H1 (cell line): Measurements from ENCODE around the gene TNIK. TPM values are rescaled to one million over a fixed set of nuclear protein-coding genes. Genes with fewer than 3 reads are reported as not detected.

Source experiments
- CTCF ChIA-PET: fragments of 300-600 bp; sonication (Branson Sonifier 250); formaldehyde crosslinking; loops from one replicate; lab custom pipeline; 2021; ENCODE audit not compliant: partially characterized antibody; lab: Charles Lee
- POLR2A ChIA-PET: fragments of 300-600 bp; sonication (Branson Sonifier 250); formaldehyde crosslinking; loops from one replicate; lab custom pipeline; 2021; ENCODE audit warnings: inconsistent platforms; ENCODE audit not compliant: partially characterized antibody; lab: Charles Lee
- DNase-seq, 2 experiments: peaks; one replicate each; pipeline versions ENCODE4 v3.0.0 to v3.0.0-alpha.2; 2010 to 2022; ENCODE audit warnings: low spot score in 2 of 2, low read depth in 1 of 2, mixed read lengths in 1 of 2
- FAIRE-seq: peaks from 2 replicates; lab custom pipeline; 2011; peaks lifted over from hg19 to GRCh38; lab: Jason Lieb, UNC
- H2AFZ ChIP-seq: 2 replicates; pipeline ENCODE4 v1.8.1; 2012; ENCODE audit warnings: low read length, inconsistent platforms
- H2AK5ac ChIP-seq: 2 replicates; pipeline ENCODE4 v1.6.1; 2013; ENCODE audit warnings: low read depth, low read length
- H2BK120ac ChIP-seq: replicated peaks from 2 replicates; pipeline ENCODE3; 2013; ENCODE audit warnings: low read depth, low read length, inconsistent platforms
- H2BK12ac ChIP-seq: 2 replicates; pipeline ENCODE4 v1.6.1; 2013; ENCODE audit warnings: low read depth, low read length
- H2BK15ac ChIP-seq: 2 replicates; pipeline ENCODE4 v1.6.1; 2013; ENCODE audit warnings: low read length
- H2BK20ac ChIP-seq: 2 replicates; pipeline ENCODE4 v1.6.1; 2013; ENCODE audit warnings: low read length
- H2BK5ac ChIP-seq: 2 replicates; pipeline ENCODE4 v1.6.1; 2013; ENCODE audit warnings: low read depth, low read length
- H3K14ac ChIP-seq: 2 replicates; pipeline ENCODE4 v1.6.1; 2013; ENCODE audit warnings: inconsistent platforms; ENCODE audit not compliant: insufficient read length
- H3K18ac ChIP-seq: 2 replicates; pipeline ENCODE4 v1.6.1; 2013; ENCODE audit warnings: low read length; ENCODE audit errors: extremely low read depth
- H3K23ac ChIP-seq: 2 replicates; pipeline ENCODE4 v1.6.1; 2013; ENCODE audit warnings: inconsistent platforms; ENCODE audit not compliant: insufficient read length
- H3K23me2 ChIP-seq: 2 replicates; pipeline ENCODE4 v1.6.1; 2013; ENCODE audit warnings: low read depth, low read length
- H3K27ac ChIP-seq: 2 replicates; pipeline ENCODE4 v1.6.1; 2011; ENCODE audit warnings: low read depth, low read length, inconsistent platforms
- H3K27me3 ChIP-seq, 4 experiments: replicated peaks in 1 of 4; 1 replicate in 1 of 4; 2 replicates in 3 of 4; pipeline versions ENCODE4 v1.6.1 to v1.8.1; 2011 to 2013; ENCODE audit warnings: low read length in 3 of 4, mild to moderate bottlenecking in 3 of 4, inconsistent platforms in 2 of 4, mixed read lengths in 2 of 4, moderate library complexity in 1 of 4; ENCODE audit not compliant: control insufficient read depth in 3 of 4, insufficient read depth in 3 of 4; ENCODE audit errors: extremely low read depth in 1 of 4
- H3K36me3 ChIP-seq, 4 experiments: 2 replicates each; pipeline versions ENCODE4 v1.6.1 to v1.8.1; 2011 to 2013; ENCODE audit warnings: mild to moderate bottlenecking in 4 of 4, low read length in 3 of 4, moderate library complexity in 2 of 4, control low read depth in 1 of 4, inconsistent platforms in 1 of 4; ENCODE audit not compliant: insufficient read depth in 4 of 4, control insufficient read depth in 2 of 4
- H3K4ac ChIP-seq: replicated peaks from 2 replicates; pipeline ENCODE3; 2013; ENCODE audit warnings: low read length, low read depth, mixed read lengths, inconsistent platforms; ENCODE audit not compliant: insufficient read length
- H3K4me1 ChIP-seq, 4 experiments: replicated peaks in 1 of 4; 1 replicate in 1 of 4; 2 replicates in 3 of 4; pipeline versions ENCODE4 v1.6.1 to v1.8.1; 2011 to 2013; ENCODE audit warnings: low read length in 3 of 4, inconsistent platforms in 2 of 4, mixed read lengths in 1 of 4; ENCODE audit not compliant: insufficient read depth in 4 of 4, control insufficient read depth in 3 of 4
- H3K4me2 ChIP-seq, 2 experiments: 2 replicates each; pipeline versions ENCODE4 v1.6.1 to v1.8.1; 2011 to 2013; ENCODE audit warnings: low read depth in 2 of 2, low read length in 2 of 2, control low read depth in 1 of 2, inconsistent platforms in 1 of 2, mild to moderate bottlenecking in 1 of 2; ENCODE audit not compliant: insufficient read depth in 1 of 2
- H3K4me3 ChIP-seq, 4 experiments: fragments of 200-600, 300-600 bp in 1 of 4; sonication (generic), shearing (Covaris generic), sonication (Bioruptor Twin) in 1 of 4; 2 replicates each; pipeline versions ENCODE4 v1.5.1 to v1.8.1; 2011 to 2016; ENCODE audit warnings: low read length in 4 of 4, low read depth in 3 of 4, control low read depth in 2 of 4, inconsistent platforms in 2 of 4, mild to moderate bottlenecking in 2 of 4, mixed read lengths in 1 of 4, moderate library complexity in 1 of 4; ENCODE audit not compliant: insufficient read depth in 2 of 4; ENCODE audit errors: extremely low read depth in 1 of 4
- H3K56ac ChIP-seq: replicated peaks from 2 replicates; pipeline ENCODE3; 2013; ENCODE audit warnings: low read depth, mild to moderate bottlenecking, mixed read lengths, low read length, inconsistent platforms; ENCODE audit not compliant: insufficient read length
- H3K79me1 ChIP-seq: 2 replicates; pipeline ENCODE4 v1.6.1; 2013; ENCODE audit warnings: low read depth, low read length, control low read depth
- H3K79me2 ChIP-seq, 2 experiments: 2 replicates each; pipeline versions ENCODE4 v1.6.1 to v1.8.1; 2012 to 2013; ENCODE audit warnings: low read length in 2 of 2, mild to moderate bottlenecking in 2 of 2, inconsistent platforms in 1 of 2; ENCODE audit not compliant: insufficient read depth in 2 of 2, control insufficient read depth in 1 of 2
- H3K9ac ChIP-seq, 4 experiments: replicated peaks in 1 of 4; 1 replicate in 1 of 4; 2 replicates in 3 of 4; pipeline versions ENCODE4 v1.6.1 to v1.8.1; 2011 to 2013; ENCODE audit warnings: low read depth in 3 of 4, low read length in 3 of 4, control low read depth in 2 of 4, mild to moderate bottlenecking in 2 of 4, moderate library complexity in 2 of 4, inconsistent platforms in 1 of 4; ENCODE audit errors: extremely low read depth in 1 of 4
- H3K9me3 ChIP-seq, 2 experiments: 2 replicates each; pipeline versions ENCODE4 v1.6.1 to v1.8.1; 2012 to 2013; ENCODE audit warnings: mild to moderate bottlenecking in 2 of 2, moderate library complexity in 2 of 2, control low read depth in 1 of 2, inconsistent platforms in 1 of 2, low read depth in 1 of 2, low read length in 1 of 2, mixed read lengths in 1 of 2; ENCODE audit not compliant: insufficient read depth in 2 of 2
- H4K20me1 ChIP-seq, 2 experiments: replicated peaks in 1 of 2; 2 replicates each; pipeline versions ENCODE3 to v1.8.1; 2011 to 2013; ENCODE audit warnings: inconsistent platforms in 2 of 2, low read length in 2 of 2, mild to moderate bottlenecking in 1 of 2; ENCODE audit not compliant: insufficient read depth in 2 of 2, control insufficient read depth in 1 of 2
- H4K5ac ChIP-seq: 2 replicates; pipeline ENCODE4 v1.6.1; 2013; ENCODE audit warnings: low read length, low read depth, mixed read lengths, inconsistent platforms; ENCODE audit not compliant: insufficient read length
- H4K8ac ChIP-seq: 2 replicates; pipeline ENCODE4 v1.8.0; 2013; ENCODE audit warnings: mild to moderate bottlenecking, moderate library complexity, low read length, inconsistent platforms; ENCODE audit not compliant: insufficient read depth; ENCODE audit errors: extremely low read depth
- H4K91ac ChIP-seq: replicated peaks from 2 replicates; pipeline ENCODE3; 2013; ENCODE audit warnings: low read length, mixed read lengths, inconsistent platforms; ENCODE audit not compliant: insufficient read length
- ATF3 ChIP-seq: IDR thresholded peaks from 2 replicates; pipeline ENCODE4 v1.6.1; 2011; ENCODE audit warnings: low read depth, mild to moderate bottlenecking, low read length; ENCODE audit not compliant: insufficient read depth
- BACH1 ChIP-seq: IDR thresholded peaks from 2 replicates; pipeline ENCODE4 v1.6.1; 2012; ENCODE audit warnings: low read length, improper control_type of control experiment
- CREB1 ChIP-seq: IDR thresholded peaks from 2 replicates; pipeline ENCODE4 v1.6.1; 2012; ENCODE audit warnings: inconsistent platforms
- GTF2F1 ChIP-seq: IDR thresholded peaks from 2 replicates; pipeline ENCODE4 v1.6.1; 2012; ENCODE audit warnings: low read depth, low read length, improper control_type of control experiment, borderline replicate concordance
- HDAC2 ChIP-seq, 2 experiments: fragments of 300-600 bp in 1 of 2; sonication (generic) in 1 of 2; IDR thresholded peaks; 2 replicates each; pipeline ENCODE4 v1.6.1; 2011 to 2012; ENCODE audit warnings: low read depth in 2 of 2, low read length in 2 of 2, mild to moderate bottlenecking in 2 of 2, moderate library complexity in 2 of 2, borderline replicate concordance in 1 of 2, inconsistent platforms in 1 of 2
- HDAC6 ChIP-seq: IDR thresholded peaks from one replicate; pipeline ENCODE4 v1.7.1; 2012; ENCODE audit warnings: low read depth, mild to moderate bottlenecking, inconsistent platforms, low read length, moderate library complexity
- KDM4A ChIP-seq: IDR thresholded peaks from one replicate; pipeline ENCODE4 v1.7.1; 2012; ENCODE audit warnings: low read depth, mild to moderate bottlenecking, moderate library complexity, low read length, inconsistent platforms; ENCODE audit not compliant: severe bottlenecking
- NANOG ChIP-seq: IDR thresholded peaks from 2 replicates; pipeline ENCODE4 v1.6.1; 2011; ENCODE audit warnings: low read length, low read depth, mild to moderate bottlenecking, inconsistent platforms; ENCODE audit not compliant: insufficient read depth, poor library complexity, severe bottlenecking
- PHF8 ChIP-seq: fragments of 200-600 bp; sonication (generic); conservative IDR thresholded peaks from 2 replicates; pipeline ENCODE4 v1.7.1; 2012; ENCODE audit warnings: low read depth, mild to moderate bottlenecking, inconsistent platforms, low read length, moderate library complexity
- POLR2A ChIP-seq, 2 experiments: IDR thresholded peaks; 1 replicate in 1 of 2; 2 replicates in 1 of 2; pipeline ENCODE4 v1.6.1; 2011; ENCODE audit warnings: low read depth in 2 of 2, low read length in 2 of 2, mild to moderate bottlenecking in 2 of 2; ENCODE audit errors: control extremely low read depth in 1 of 2
- RFX5 ChIP-seq: IDR thresholded peaks from 2 replicates; pipeline ENCODE4 v1.6.1; 2011; ENCODE audit warnings: low read depth, low read length, improper control_type of control experiment, borderline replicate concordance
- SP1 ChIP-seq: IDR thresholded peaks from 2 replicates; pipeline ENCODE4 v1.6.1; 2011; ENCODE audit warnings: low read depth, low read length
- TBP ChIP-seq: IDR thresholded peaks from 2 replicates; pipeline ENCODE4 v1.6.1; 2011; ENCODE audit warnings: low read depth, low read length, improper control_type of control experiment
- WGBS, 2 experiments: shearing (Covaris generic) in 1 of 2; methylation state at CpG; one replicate each; pipeline versions ENCODE4 v1.1.6 to v1.1.7; 2013 to 2015; ENCODE audit warnings: low lambda C conversion rate in 2 of 2, mixed read lengths in 2 of 2, inconsistent platforms in 1 of 2, low coverage in 1 of 2, missing lambda C conversion rate in 1 of 2; ENCODE audit not compliant: insufficient replicate concordance in 2 of 2, insufficient coverage in 1 of 2, insufficient read length in 1 of 2; ENCODE audit errors: extremely low coverage in 1 of 2, missing lambda C conversion rate in 1 of 2; 5-methylcytosine and 5-hydroxymethylcytosine counted together
- polyA plus RNA-seq, 7 experiments: library from polyadenylated mRNA; depleted of rRNA in 3 of 7; stranded (reverse) in 5 of 7; unstranded in 2 of 7; fragments of >200 nt in 5 of 7; fragments of 200-250 nt in 2 of 7; gene quantifications; 1 replicate in 5 of 7; 2 replicates in 1 of 7; 4 replicates in 1 of 7; pipeline versions ENCODE4 v1.2.1 to v1.2.3, GENCODE V29; 2011 to 2013; ENCODE audit warnings: missing spikeins in 2 of 7, mixed read lengths in 2 of 7
- total RNA-seq: library from RNA; stranded (reverse); fragmentation: NEBNext Ultra II Directional; extraction: Animal tissue kit (Norgen Biotek cat#: 25700); gene quantifications from 2 replicates; pipeline ENCODE4 v1.2.1, GENCODE V29; 2021
- TF ChIP-seq, protein P1 (sequence below): IDR thresholded peaks from 2 replicates; pipeline ENCODE4 v1.6.1; 2012; ENCODE audit warnings: inconsistent platforms

TNIK gene
- total and polyA plus RNA-seq, 2 of the 8 experiments (the other 6 are each of a cell fraction or from before 2014, with no cell fraction given), result 7.4 to 42.0 TPM

- H2BK20ac ChIP-seq, result no peak overlapping the region
- H3K4me3 ChIP-seq, result no peak overlapping the region
- no peak overlapping the region for H2BK5ac ChIP-seq
- ChIA-PET POLR2A (interaction anchor here (1.0 kb wide), 1 partner anchor 11 kb away, joined by 3 read pairs; no protein-coding TSS in a partner anchor), CTCF (interaction anchor here (0.9 to 1.4 kb wide), 2 partner anchors 115 to 140 kb away, joined by 3 to 5 read pairs; no protein-coding TSS in a partner anchor)
- no peak overlapping the region for H2BK15ac ChIP-seq
- H4K8ac ChIP-seq, result no peak overlapping the region
- H2BK12ac ChIP-seq, result no peak overlapping the region
- no peak overlapping the region for H3K9ac ChIP-seq
- no peaks in the 10 kb centered on the region for H4K20me1 ChIP-seq
- no peak overlapping the region for H3K18ac ChIP-seq
- no peaks in the 10 kb centered on the region for H3K9me3 ChIP-seq
- 0 out of 4 replicates have a peak, but pooled peaks cover 0 to 6% of the 10 kb centered on the region in 2 experiments for H3K79me2 ChIP-seq
- H3K4me2 ChIP-seq, result no peak overlapping the region
- no peak overlapping the region for H2AFZ ChIP-seq
- H3K23me2 ChIP-seq, result no peaks in the 10 kb centered on the region
- H3K14ac ChIP-seq, result no peak overlapping the region
- no peak for DNase-seq
- peaks cover 0 to 7% (median 4%) of the 10 kb centered on the region in 4 experiments; a peak in 2 of 7 replicates for H3K4me1 ChIP-seq
- no peak overlapping the region for H3K23ac ChIP-seq
- WGBS, 2 experiments, result 91% methylated on average over 3 of the region's 3 CpGs; no CpG with 5 or more reads in 1 of the 2 experiments
- H3K56ac ChIP-seq, result no peak overlapping the region
- H3K79me1 ChIP-seq, result no peaks in the 10 kb centered on the region
- no peak overlapping the region for H2AK5ac ChIP-seq
- H3K27ac ChIP-seq, result no peak overlapping the region
- H4K91ac ChIP-seq, result no peak overlapping the region
- no peak overlapping the region for H3K4ac ChIP-seq
- no peaks in the 10 kb centered on the region for H3K27me3 ChIP-seq
- H2BK120ac ChIP-seq, result no peak overlapping the region
- no peak for FAIRE-seq
- no peaks in the 10 kb centered on the region for H3K36me3 ChIP-seq
- no peak overlapping the region for H4K5ac ChIP-seq
- no peak for TF ChIP-seq HDAC2 (IDR thresholded peaks at IDR 0.05; ENCODE audit: borderline replicate concordance in 1 of 2, low read depth in 2 of 2, low read length in 2 of 2)
- TF ChIP-seq PHF8, result no peak
- no peak for TF ChIP-seq TBP
- no peak for TF ChIP-seq CREB1
- TF ChIP-seq, protein P1, sequence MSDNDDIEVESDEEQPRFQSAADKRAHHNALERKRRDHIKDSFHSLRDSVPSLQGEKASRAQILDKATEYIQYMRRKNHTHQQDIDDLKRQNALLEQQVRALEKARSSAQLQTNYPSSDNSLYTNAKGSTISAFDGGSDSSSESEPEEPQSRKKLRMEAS, result no peak
- TF ChIP-seq KDM4A, result no peak
- TF ChIP-seq GTF2F1, result no peak
- no peak for TF ChIP-seq HDAC6
- TF ChIP-seq ATF3, result no peak
- no peak for TF ChIP-seq NANOG
- no peak for TF ChIP-seq BACH1
- TF ChIP-seq RFX5, result no peak
- TF ChIP-seq POLR2A (IDR thresholded peaks at IDR 0.05; ENCODE audit: control extremely low read depth in 1 of 2, low read depth in 2 of 2, low read length in 2 of 2), result no peak
- TF ChIP-seq SP1, result no peak
Observed at GRCh38 chr3:171279972-171280371, 180.2 kb downstream of the TNIK start.
